HG03342 (cell line): Measurements from ENCODE around the gene YPEL2.
A peak's percentile ranks its signal among the peaks of the same experiment; 100 is the strongest.
"Not testable (repeated sequence)": the region's sequence is repeated elsewhere in the genome, so short reads cannot be mapped to it uniquely, and the experiment has no call there.

Source experiments
- ATAC-seq: cut with Tn5 transposase; IDR thresholded peaks from one replicate; pipeline ENCODE4 v1.9.1; 2021; ENCODE audit warnings: mild to moderate bottlenecking, moderate library complexity; ENCODE audit not compliant: unreplicated experiment

Gene YPEL2, protein sequence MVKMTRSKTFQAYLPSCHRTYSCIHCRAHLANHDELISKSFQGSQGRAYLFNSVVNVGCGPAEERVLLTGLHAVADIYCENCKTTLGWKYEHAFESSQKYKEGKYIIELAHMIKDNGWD

DNA sequence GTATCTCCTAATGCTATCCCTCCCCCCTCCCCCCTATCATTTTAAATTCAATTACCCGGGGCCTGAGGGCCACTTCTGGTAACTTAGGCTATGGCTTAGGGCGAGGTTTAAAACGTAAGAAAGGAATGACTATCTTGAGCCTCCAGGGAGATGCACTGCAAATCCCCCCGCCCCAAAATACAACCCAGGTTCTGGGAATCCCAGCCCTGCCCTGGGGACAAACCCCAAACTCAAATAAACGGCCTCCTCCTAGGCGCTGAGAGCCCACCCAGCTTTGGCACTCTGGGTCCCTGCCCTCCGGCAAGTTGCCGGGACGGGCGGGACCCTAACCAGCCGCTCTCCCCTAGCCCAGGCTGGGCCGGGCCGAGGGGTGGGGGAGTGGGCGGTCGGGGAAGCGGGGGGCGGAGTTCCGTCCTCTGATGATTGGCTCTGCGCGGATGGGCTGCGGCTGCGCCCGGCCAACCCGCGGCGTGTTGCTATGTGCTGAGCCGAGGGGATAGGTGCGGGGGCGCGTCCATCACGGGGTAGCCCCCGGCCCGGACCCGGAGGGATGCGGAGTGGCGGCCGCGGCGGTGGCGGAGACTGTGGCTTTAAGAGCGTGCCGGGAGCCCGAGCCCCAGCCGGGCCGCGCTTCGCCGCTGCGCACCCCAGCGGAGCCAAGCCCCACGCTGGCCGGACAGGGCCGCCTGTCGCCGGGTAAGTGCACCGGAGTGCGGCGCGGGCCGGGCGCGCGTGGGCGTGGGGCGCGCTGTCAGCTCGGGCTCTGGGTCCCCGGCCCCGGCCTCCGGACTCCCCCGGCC lies at the start of gene YPEL2:
Gene YPEL2, plus strand, starts transcription at position 527 of the 800 bp plus-strand sequence. CDS start 21,755 bp downstream, outside the sequence.
- peak; percentile 92 for ATAC-seq

DNA sequence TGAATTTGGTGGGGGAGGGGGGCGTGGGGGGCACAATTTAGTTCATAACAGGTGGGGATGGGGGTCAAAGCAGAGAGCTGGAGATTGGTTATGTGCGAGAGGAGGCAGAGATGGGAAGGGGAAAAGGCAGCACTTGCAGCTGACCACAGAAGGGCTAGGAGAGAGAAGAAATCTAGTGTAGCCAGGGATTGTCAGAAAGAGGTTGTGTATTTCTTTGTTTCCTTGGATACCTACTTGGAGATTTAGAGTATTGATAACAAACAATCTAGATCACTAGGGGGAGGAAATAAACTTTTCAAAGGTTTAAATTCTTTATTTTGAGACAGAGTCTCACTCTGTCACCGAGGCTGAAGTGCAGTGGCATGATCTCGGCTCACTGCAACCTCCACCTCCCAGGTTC lies 47.1 kb upstream of the YPEL2 start:
- no peak for ATAC-seq

DNA sequence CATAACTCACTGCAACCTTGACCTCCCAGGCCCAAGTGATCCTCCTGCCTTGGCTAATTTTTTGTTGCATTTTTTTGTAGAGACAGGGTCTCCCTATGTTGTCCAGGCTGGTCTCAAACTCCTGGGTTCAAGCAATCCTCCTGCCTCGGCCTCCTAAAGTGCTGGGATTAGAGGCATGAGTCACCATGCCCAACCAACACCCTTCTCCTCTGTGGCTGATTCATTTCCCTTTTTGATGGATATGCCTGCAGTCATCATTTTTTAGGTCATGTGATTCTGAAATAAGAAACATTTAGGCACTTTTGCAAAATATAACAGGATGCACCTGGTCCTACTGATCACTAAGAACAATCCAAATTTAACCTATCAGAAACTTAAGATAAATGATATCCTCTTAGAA lies 44.0 kb upstream of the YPEL2 start:
- no peak for ATAC-seq

DNA sequence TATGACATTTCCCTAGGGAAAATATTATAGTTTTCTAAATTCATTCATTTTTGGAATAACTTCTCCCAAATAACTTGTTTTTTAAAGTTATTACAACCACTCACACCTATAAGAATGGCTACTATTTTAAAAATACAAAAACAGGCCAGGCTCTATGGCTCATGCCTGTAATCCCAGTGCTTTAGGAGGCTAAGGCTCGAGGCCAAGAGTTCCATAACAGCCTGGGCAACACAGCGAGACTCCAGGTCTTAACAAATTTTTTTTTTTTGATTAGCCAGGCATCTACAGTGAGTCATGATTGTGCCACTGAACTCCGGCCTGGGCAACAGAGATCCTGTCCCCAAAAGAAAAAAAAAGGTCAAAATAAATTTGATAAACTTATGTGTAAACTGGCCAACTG lies 43.6 kb upstream of the YPEL2 start:
- no peak for ATAC-seq

DNA sequence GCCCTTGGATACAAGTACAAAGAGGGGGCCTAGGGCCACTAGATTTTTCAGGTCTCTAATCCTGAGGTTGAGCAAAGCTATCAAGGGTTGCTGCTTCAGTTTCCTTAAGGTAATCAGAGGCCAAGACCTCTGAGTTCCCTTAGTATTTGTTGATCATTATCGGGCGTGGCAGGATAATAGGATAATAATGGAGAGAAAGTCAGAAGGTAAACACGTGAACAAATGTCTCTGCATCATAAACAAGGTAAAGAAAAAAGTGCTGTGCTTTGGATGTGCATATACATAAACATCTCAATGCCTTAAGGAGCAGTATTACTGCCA lies 41.5 kb upstream of the YPEL2 start:
- no peak for ATAC-seq

DNA sequence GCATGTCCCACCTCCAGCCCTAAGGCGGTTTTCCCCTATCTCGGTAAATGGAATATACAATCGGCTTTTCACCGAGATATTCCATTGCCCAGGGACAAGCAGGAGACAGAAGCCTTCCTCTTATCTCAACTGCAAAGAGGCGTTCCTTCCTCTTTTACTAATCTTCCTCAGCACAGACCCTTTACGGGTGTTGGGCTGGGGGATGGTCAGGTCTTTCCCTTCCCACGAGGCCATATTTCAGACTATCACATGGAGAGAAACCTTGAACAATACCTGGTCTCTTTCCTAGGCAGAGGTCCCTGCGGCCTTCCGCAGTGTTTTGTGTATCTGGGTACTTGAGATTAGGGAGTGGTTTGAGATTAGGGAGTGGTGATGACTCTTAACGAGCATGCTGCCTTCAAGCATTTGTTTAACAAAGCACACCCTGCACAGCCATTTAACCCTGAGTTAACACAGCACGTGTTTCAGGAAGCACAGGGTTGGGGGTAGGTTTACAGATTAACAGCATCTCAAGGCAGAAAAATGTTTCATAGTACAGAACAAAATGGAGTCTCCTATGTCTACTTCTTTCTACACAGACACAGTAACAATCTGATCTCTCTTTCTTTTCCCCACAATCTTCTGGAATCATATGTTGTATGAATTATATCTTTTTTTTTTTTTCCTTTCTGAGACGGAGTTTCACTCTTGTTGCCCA lies 41.0 kb upstream of the YPEL2 start:
- ATAC-seq: not testable (repeated sequence)

- ATAC-seq: no peak
These were observed 39.3 kb upstream of the YPEL2 start for GRCh38 chr17:59292174-59292523.

DNA sequence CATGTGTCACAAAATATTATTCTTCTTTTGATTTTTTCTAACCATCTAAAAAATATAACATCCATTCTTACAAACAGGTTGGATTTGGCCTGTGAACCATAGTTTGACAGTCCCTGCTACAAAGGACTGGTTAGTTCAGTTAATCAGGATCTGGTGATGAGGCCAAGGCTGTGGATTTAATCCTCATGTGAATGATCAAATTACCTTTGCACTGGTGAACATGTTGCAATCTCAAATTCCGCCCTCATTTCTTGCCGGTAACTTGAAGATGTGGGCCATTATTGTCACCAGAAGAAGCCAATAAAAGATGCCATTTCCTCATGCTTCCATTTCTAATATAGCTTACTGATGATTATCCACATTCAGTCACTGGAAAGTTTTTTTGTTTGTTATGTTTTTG lies 35.3 kb upstream of the YPEL2 start:
- no peak for ATAC-seq

DNA sequence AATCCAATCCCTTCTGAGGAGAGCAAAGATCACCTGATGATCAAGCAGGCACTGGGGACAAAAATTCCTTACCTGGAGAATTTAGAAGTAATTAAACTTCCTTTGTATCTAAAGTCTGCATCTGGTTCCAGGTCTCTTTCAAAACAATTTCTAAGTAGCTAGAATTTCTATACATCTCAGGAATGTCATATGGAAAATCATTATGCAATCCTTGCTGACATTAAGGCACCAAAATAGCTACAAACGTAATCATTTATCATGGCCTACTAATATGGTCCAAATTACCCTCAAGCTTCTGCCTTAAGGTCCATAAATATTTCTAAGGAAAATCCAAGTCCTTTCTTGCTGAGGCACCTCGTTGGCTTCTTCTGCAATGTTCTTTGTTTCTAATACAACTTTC lies 32.9 kb upstream of the YPEL2 start:
- no peak for ATAC-seq

- ATAC-seq: no peak
These were observed 31.9 kb upstream of the YPEL2 start for GRCh38 chr17:59299400-59300092.

DNA sequence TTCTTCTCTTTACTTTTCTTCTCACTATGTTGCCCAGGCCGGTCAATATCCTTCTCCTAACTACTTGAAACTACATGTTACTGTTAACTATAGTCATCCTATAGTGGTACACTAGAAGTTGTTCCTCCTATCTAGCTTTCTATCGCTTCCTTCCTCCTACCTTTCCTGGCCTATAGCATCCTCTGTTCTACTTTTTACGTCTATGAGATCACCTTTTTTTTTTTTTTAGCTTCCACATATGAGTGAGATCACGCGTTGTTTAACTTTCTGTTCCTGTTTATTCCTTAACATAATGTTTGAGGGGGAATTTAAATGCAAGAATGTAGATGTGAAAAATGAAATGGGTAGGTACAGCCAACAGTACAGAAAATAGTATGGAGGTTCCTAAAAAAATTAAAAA lies 30.5 kb upstream of the YPEL2 start:
- ATAC-seq: no peak

DNA sequence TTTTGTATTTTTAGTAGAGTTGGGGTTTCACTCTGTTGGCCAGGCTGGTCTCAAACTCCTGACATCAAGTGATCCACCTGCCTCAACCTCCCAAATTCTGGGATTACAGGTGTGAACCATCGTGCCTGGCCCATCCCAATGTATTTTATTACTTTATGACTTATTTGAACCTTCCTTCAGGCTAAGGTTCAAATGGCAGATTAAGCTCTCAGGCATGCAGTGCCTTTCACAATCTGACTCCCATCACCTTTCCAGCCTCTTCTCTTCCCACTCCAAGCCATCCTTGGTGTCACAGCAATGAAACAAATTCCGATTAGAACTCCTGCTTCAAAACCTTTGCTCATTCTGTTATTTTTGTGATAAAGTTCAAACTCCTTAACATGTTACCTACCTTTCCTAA lies 26.6 kb upstream of the YPEL2 start:
- ATAC-seq: no peak

- no peak for ATAC-seq
These were observed 21.1 kb upstream of the YPEL2 start for GRCh38 chr17:59310263-59310920.

DNA sequence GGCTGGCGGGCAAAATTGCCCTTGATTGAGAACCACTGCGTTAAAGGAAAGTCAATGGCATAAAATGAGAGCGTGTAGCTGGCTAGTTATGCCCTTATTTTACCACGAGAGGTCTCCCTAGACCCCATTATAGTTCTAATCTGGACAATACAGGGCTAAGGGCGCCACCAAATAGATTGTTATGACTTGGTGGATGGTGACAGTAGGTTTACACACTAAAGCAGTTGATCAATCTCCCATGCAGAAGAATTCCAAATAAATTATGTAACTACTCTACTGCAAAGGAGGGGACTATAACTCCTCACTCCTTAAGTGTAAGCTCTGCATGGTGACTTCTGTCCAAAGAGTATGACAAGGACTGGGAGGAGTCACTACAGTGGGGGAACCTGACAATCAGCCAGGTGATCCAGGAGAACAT lies 20.4 kb upstream of the YPEL2 start:
- no peak for ATAC-seq

GRCh38 chr17:59311521-59311920 lies 19.9 kb upstream of the YPEL2 start:
- ATAC-seq: not testable (repeated sequence)

DNA sequence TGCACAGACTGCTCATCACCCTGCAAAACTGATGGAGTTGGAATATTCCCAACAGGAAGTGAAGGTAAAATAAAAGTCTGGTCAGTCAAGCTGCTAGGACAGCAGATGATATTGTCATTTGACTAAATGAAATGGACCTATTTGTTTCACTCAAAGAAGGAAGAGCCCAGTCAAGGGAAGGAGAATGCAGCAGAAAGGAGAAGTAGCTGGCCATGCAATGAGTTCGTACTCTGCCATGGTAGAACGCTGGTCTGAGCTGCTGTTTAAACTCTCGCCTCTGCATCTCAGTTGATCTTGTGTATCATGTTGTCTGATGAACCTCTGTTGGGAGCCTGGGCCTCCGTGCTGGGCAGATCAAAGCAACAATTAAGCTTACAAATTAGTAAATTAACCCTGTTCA lies 15.6 kb upstream of the YPEL2 start:
- no peak for ATAC-seq

DNA sequence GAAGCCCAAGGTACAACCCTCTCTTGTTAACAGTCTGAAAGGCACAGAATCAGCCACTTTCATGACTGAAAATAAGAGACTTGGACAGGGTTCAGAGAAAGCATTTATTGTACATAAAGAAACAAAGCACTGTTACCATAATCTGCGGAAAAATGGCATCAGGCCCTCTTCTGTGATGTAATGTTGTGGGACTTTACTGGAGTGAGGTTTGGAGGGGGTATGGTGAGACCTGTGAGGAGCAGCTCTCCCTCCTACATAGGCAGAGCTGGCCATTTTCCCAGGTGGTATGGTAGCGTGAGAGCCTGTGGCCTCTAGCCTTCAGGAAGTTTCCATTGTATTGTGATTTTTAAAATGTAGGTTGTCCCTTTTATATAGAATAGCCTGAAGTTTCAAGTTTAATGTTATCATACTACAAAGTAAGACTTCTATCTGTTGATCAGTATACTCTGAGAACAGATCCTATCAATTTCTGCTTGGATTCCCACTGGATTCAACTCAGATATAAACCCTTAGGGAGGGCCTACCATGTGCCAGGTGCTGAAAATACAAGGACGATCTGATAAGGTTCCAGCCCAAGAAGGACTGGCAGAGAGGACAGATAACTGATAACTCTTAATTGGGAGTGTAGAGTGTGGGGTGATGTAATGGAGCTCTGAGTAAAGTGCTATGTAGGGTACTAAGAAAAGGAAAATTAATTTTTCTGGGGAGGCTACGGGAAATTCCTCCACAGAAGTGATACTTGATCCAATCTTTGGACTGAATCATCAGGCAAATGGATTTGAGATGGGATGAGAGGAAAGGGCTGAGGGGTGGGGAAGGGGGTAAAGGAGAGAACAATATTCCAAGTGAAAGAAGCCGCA lies 4.1 kb upstream of the YPEL2 start:
- no peak for ATAC-seq

GRCh38 chr17:59327981-59328290 lies 3.5 kb upstream of the YPEL2 start:
- ATAC-seq: no peak

- ATAC-seq: no peak
These were observed 2.9 kb upstream of the YPEL2 start for GRCh38 chr17:59328601-59329000.
